ENCODE measurements around the gene DUSP28.

DNA sequence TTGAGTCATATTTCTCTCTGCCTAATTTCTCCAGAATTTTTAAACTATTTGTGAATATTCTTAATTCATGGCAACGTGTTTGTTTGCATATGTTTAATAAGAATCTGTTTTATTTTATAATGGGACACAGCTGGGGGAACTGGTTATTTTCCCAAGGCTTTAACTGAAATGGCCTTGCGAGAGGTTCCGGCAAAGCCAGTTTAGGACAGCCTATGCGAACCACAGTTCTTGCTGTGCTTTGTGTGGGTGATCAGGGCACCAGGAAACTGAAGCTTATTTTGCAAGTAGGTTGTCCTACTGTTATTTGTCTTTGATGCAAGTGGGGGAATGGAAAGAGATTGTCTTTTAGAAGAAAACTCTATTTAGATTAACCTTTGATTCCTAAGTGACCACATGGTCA is 8.9 kb upstream of the DUSP28 start:
- TF ChIP-seq, protein P1, sequence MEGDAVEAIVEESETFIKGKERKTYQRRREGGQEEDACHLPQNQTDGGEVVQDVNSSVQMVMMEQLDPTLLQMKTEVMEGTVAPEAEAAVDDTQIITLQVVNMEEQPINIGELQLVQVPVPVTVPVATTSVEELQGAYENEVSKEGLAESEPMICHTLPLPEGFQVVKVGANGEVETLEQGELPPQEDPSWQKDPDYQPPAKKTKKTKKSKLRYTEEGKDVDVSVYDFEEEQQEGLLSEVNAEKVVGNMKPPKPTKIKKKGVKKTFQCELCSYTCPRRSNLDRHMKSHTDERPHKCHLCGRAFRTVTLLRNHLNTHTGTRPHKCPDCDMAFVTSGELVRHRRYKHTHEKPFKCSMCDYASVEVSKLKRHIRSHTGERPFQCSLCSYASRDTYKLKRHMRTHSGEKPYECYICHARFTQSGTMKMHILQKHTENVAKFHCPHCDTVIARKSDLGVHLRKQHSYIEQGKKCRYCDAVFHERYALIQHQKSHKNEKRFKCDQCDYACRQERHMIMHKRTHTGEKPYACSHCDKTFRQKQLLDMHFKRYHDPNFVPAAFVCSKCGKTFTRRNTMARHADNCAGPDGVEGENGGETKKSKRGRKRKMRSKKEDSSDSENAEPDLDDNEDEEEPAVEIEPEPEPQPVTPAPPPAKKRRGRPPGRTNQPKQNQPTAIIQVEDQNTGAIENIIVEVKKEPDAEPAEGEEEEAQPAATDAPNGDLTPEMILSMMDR (IDR thresholded peaks at IDR 0.05): no peak
- no peak for TF ChIP-seq POLR2A (IDR thresholded peaks at IDR 0.05)

All from ovary (tissue), 3 donors.